22Rv1 (cell line): ENCODE measurements around the gene DNMBP.
A peak's percentile ranks its signal among the peaks of the same experiment; 100 is the strongest.

Experiments
- H3K27ac ChIP-seq: fragments of 450-650 bp; 2 replicates; pipeline ENCODE4 v1.5.1; 2017
- ZFX ChIP-seq: fragments of 450-650 bp; IDR thresholded peaks from 2 replicates; pipeline ENCODE4 v1.6.1; 2017; ENCODE audit warnings: antibody characterized with exemption, borderline replicate concordance
- TF ChIP-seq, protein P1 (sequence below): fragments of 450-650 bp; IDR thresholded peaks from 2 replicates; pipeline ENCODE4 v1.5.1; 2017; ENCODE audit warnings: mild to moderate bottlenecking

DNMBP gene

DNA sequence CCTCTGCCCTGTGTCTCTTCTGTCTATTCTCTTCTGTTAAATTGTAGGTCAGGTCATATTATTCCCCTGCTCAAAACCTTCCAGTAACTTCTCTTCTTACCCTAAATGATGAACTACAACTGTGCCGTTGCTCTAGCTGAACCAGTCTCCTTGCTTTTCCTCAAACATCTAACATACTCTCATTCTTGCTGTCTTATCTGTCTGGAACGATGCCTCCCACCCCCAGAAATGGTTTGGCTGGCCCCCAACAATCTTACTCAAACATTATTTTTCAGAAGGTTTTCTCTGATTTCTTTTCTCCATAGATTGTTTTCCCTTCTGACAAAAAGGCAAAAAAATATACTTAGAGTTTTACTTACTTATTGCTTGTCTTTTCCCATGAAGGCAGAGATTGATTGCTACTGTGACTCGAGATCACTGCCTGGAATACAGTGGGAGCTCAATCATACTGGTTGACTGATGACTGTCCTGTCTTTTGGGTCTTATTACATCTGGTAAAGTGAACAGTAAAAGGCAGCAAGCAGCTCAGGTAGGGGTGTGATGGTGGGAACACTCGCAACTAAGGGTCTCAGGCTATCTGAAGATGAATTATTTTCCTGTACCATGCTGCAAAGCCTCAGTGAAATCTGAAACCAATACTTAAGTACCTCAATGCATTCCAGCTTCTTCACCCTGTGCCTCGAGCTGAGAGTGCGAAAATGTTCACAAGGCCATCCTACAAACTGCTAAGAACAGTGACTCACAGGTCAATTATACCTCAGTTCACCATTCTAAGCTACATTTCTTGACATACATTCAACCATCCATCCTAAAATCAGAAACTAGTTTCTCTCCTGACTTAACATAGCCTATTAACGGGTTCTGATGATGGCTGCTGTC is 67.6 kb downstream of the DNMBP start:
- TF ChIP-seq ZFX: no peak
- TF ChIP-seq, protein P1, sequence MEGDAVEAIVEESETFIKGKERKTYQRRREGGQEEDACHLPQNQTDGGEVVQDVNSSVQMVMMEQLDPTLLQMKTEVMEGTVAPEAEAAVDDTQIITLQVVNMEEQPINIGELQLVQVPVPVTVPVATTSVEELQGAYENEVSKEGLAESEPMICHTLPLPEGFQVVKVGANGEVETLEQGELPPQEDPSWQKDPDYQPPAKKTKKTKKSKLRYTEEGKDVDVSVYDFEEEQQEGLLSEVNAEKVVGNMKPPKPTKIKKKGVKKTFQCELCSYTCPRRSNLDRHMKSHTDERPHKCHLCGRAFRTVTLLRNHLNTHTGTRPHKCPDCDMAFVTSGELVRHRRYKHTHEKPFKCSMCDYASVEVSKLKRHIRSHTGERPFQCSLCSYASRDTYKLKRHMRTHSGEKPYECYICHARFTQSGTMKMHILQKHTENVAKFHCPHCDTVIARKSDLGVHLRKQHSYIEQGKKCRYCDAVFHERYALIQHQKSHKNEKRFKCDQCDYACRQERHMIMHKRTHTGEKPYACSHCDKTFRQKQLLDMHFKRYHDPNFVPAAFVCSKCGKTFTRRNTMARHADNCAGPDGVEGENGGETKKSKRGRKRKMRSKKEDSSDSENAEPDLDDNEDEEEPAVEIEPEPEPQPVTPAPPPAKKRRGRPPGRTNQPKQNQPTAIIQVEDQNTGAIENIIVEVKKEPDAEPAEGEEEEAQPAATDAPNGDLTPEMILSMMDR: no peak

GRCh38 chr10:99938563-99938962 is 71.2 kb downstream of the DNMBP start:
- no peak for TF ChIP-seq ZFX
- TF ChIP-seq, protein P1: no peak
- H3K27ac ChIP-seq: no peak overlapping the region

More for the DNA sequence above, 67.6 kb downstream of the DNMBP start:
- H3K27ac ChIP-seq: no peak overlapping the region

DNA sequence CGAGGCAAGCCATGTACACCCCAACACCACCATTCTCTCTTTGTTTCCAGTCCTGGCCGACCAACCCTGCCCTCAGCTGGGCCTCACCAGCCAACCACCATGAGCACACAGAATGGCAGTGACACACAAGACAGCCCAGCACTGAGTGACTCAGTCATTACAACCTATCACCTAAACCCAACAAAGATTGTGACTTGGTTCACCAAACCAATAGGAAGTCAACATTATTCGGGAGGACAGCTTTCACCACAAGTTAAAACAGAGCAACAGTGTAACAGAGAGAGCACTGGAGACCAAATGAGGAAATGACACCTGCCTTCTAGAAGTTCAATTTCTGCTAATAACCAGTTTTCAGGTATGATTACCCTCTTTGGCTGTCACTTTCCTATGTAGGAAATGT is 72.1 kb downstream of the DNMBP start:
- no peak overlapping the region for H3K27ac ChIP-seq
- TF ChIP-seq ZFX: no peak
- TF ChIP-seq, protein P1: no peak

GRCh38 chr10:99932203-99932957 is 77.4 kb downstream of the DNMBP start:
- peak overlapping the region; percentile 97 for H3K27ac ChIP-seq

GRCh38 chr10:99930731-99931550 is 78.8 kb downstream of the DNMBP start:
- peak overlapping the region; percentile 97 for H3K27ac ChIP-seq
- TF ChIP-seq, protein P1: no peak
- TF ChIP-seq ZFX: no peak

DNA sequence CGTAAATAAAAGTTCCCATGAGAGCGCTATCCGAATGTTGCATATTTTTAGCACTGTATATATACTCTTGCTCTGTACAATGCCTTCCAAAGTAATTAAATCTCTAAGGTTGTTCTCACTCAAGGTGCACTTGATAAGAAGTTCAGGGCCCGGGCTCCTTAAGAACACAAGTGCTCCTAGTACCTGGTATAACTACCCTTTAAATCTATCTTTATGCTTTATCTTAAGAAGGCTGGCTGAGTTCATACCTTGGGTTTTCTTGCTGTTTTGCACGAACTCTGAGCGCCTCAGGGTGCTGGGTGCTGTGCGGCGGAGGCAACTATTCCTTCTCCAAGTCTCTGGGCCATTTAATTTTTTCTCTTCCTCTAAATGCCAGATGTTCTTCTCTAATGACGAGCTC is 80.4 kb downstream of the DNMBP start:
- TF ChIP-seq, protein P1: no peak
- no peak for TF ChIP-seq ZFX
- peak overlapping the region; percentile 97 for H3K27ac ChIP-seq

GRCh38 chr10:99927721-99928280 is 81.9 kb downstream of the DNMBP start:
- H3K27ac ChIP-seq: no peak overlapping the region
- no peak for TF ChIP-seq ZFX
- TF ChIP-seq, protein P1: no peak
